Measurements from ENCODE around the gene ONECUT1. TPM values are rescaled to one million over a fixed set of nuclear protein-coding genes. Genes with fewer than 3 reads are reported as not detected.

ONECUT1 gene
- total and polyA plus RNA-seq, 2 of the 8 experiments (the other 6 are each of a cell fraction or from before 2014, with no cell fraction given): 0.65 to 6.4 TPM

DNA sequence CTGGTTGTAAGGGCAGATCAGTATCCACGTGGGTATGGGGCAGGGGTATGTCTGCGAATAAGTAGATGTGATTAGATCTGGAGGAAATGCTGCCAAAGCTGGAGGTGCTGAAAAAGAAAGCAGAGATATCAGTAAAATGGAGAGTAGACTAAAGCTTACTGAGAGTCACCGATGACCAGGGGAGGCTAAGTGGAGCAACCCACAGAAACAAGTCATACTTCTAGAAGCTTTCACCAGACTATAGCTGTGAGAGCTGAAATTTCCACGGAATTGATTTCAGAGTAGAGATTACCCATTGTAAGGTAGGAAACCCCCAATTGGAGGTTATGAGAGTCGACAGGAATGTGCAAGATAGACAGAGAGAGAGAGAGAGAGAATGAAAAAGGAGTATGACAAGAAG lies 27.5 kb downstream of the ONECUT1 start:
- H2BK20ac ChIP-seq (ENCODE audit: low read length): no peak overlapping the region
- no peak overlapping the region for H3K23ac ChIP-seq (ENCODE audit: insufficient read length)
- H2AK5ac ChIP-seq (ENCODE audit: low read depth, low read length): no peak overlapping the region
- no peaks in the 10 kb centered on the region for H4K20me1 ChIP-seq (replicated peaks in 1 of 2; ENCODE audit: control insufficient read depth in 1 of 2, insufficient read depth in 2 of 2, low read length in 2 of 2)
- no peak overlapping the region for H2BK120ac ChIP-seq (replicated peaks; ENCODE audit: low read depth, low read length)
- DNase-seq (ENCODE audit: low read depth in 1 of 2, low spot score in 2 of 2) (no peak), FAIRE-seq (no peak)
- no peak overlapping the region for H3K4ac ChIP-seq (replicated peaks; ENCODE audit: insufficient read length, low read depth, low read length)
- ChIA-PET POLR2A (ENCODE audit: partially characterized antibody) (interaction anchor here (0.8 kb wide), 1 partner anchor 624 kb away, joined by 3 read pairs; no protein-coding TSS in a partner anchor), CTCF (ENCODE audit: partially characterized antibody) (interaction anchor here (2.3 kb wide), 1 partner anchor 10 kb away, joined by 9 read pairs; no protein-coding TSS in a partner anchor)
- H2AFZ ChIP-seq (ENCODE audit: low read length): no peak overlapping the region
- no peaks in the 10 kb centered on the region; a peak in 1 of 7 replicates for H3K4me1 ChIP-seq (replicated peaks in 1 of 4; ENCODE audit: control insufficient read depth in 3 of 4, insufficient read depth in 4 of 4, low read length in 3 of 4)
- no peak overlapping the region for H4K91ac ChIP-seq (replicated peaks; ENCODE audit: insufficient read length, low read length)
- no peak overlapping the region for H3K18ac ChIP-seq (ENCODE audit: extremely low read depth, low read length)
- no peak overlapping the region for H3K56ac ChIP-seq (replicated peaks; ENCODE audit: insufficient read length, low read depth, low read length)
- TF ChIP-seq GABPA (IDR thresholded peaks at IDR 0.05; ENCODE audit: borderline replicate concordance, insufficient read depth, low read length) (no peak), CTBP2 (IDR thresholded peaks at IDR 0.05; ENCODE audit: borderline replicate concordance, insufficient read depth, insufficient read length, low read length) (no peak), ATF3 (IDR thresholded peaks at IDR 0.05; ENCODE audit: insufficient read depth, low read depth, low read length) (no peak), SIRT6 (IDR thresholded peaks at IDR 0.05; ENCODE audit: low read length) (no peak), FOSL1 (IDR thresholded peaks at IDR 0.05; ENCODE audit: insufficient read depth, low read depth, low read length) (no peak), SIN3A (conservative IDR thresholded peaks at IDR 0.05 in 1 of 2, IDR thresholded peaks at IDR 0.05 in 1 of 2; ENCODE audit: low read depth in 1 of 2, low read length in 2 of 2) (no peak), GTF2F1 (IDR thresholded peaks at IDR 0.05; ENCODE audit: borderline replicate concordance, low read depth, low read length) (no peak), POU5F1 (IDR thresholded peaks at IDR 0.05; ENCODE audit: low read depth, low read length) (no peak), MAFK (IDR thresholded peaks at IDR 0.05; ENCODE audit: low read depth, low read length) (no peak), EZH2 (IDR thresholded peaks at IDR 0.05; ENCODE audit: low read depth, low read length, severe bottlenecking) (no peak), TAF7 (optimal IDR thresholded peaks at IDR 0.05; ENCODE audit: borderline replicate concordance, low read depth, low read length) (no peak), HDAC2 (IDR thresholded peaks at IDR 0.05; ENCODE audit: borderline replicate concordance in 1 of 2, low read depth in 2 of 2, low read length in 2 of 2) (no peak)
- H2BK12ac ChIP-seq (ENCODE audit: low read depth, low read length): no peak overlapping the region
- no peak overlapping the region for H4K5ac ChIP-seq (ENCODE audit: insufficient read length, low read depth, low read length)
- no peak overlapping the region for H3K27ac ChIP-seq (ENCODE audit: low read depth, low read length)
- H3K27me3 ChIP-seq (replicated peaks in 1 of 4; ENCODE audit: control insufficient read depth in 3 of 4, extremely low read depth in 1 of 4, insufficient read depth in 3 of 4, low read length in 3 of 4): no peaks in the 10 kb centered on the region; a peak in 1 of 7 replicates
- H3K9ac ChIP-seq (replicated peaks in 1 of 4; ENCODE audit: extremely low read depth in 1 of 4, low read depth in 3 of 4, low read length in 3 of 4): no peak overlapping the region
- WGBS, 2 experiments (ENCODE audit: extremely low coverage in 1 of 2, insufficient coverage in 1 of 2, insufficient read length in 1 of 2, insufficient replicate concordance in 2 of 2, low coverage in 1 of 2, low lambda C conversion rate in 2 of 2, missing lambda C conversion rate in 1 of 2): 90% methylated on average over 5 of the region's 5 CpGs; no CpG with 5 or more reads in 1 of the 2 experiments
- H2BK15ac ChIP-seq (ENCODE audit: low read length): no peak overlapping the region
- no peak overlapping the region for H3K4me2 ChIP-seq (ENCODE audit: insufficient read depth in 1 of 2, low read depth in 2 of 2, low read length in 2 of 2)
- H4K8ac ChIP-seq (ENCODE audit: extremely low read depth, insufficient read depth, low read length): no peak overlapping the region
- H3K4me3 ChIP-seq (ENCODE audit: extremely low read depth in 1 of 4, insufficient read depth in 2 of 4, low read depth in 3 of 4, low read length in 4 of 4): no peak overlapping the region
- H3K36me3 ChIP-seq (ENCODE audit: control insufficient read depth in 2 of 4, insufficient read depth in 4 of 4, low read length in 3 of 4): no peaks in the 10 kb centered on the region
- H3K9me3 ChIP-seq (ENCODE audit: insufficient read depth in 2 of 2, low read depth in 1 of 2, low read length in 1 of 2): no peaks in the 10 kb centered on the region
- H3K79me2 ChIP-seq (ENCODE audit: control insufficient read depth in 1 of 2, insufficient read depth in 2 of 2, low read length in 2 of 2): no peaks in the 10 kb centered on the region
- no peak overlapping the region for H3K14ac ChIP-seq (ENCODE audit: insufficient read length)
- no peaks in the 10 kb centered on the region for H3K79me1 ChIP-seq (ENCODE audit: low read depth, low read length)
- H2BK5ac ChIP-seq (ENCODE audit: low read depth, low read length): no peak overlapping the region
- no peaks in the 10 kb centered on the region for H3K23me2 ChIP-seq (ENCODE audit: low read depth, low read length)
